IMR-90 (cell line): ENCODE results near the gene BCL2L12. TPM values are rescaled to one million over a fixed set of nuclear protein-coding genes. Genes with fewer than 3 reads are reported as not detected.

Experiments
- ATAC-seq: fragments of 200-7000 bp; cut with Tn5 transposase; 2 replicates; pipeline ENCODE4 v1.9.1; 2020; ENCODE audit warnings: low read depth, mild to moderate bottlenecking, moderate library complexity
- BruUV-seq: library from RNA; stranded (reverse); fragments of 400-500 nt; replicated peaks from 2 replicates; lab custom pipeline; 2021; lab: Mats Ljungman, UMichigan
- CTCF ChIA-PET: fragments of 300-600 bp; formaldehyde crosslinking; extraction: SDS; loops from one replicate; lab custom pipeline; 2021; ENCODE audit warnings: antibody characterized with exemption; lab: Yijun Ruan, JAX
- POLR2A ChIA-PET: fragments of 300-600 bp; sonication (Branson Sonifier 250); formaldehyde crosslinking; loops from one replicate; lab custom pipeline; 2022; ENCODE audit warnings: antibody characterized with exemption; ENCODE audit not compliant: unreplicated experiment; lab: Charles Lee
- DNase-seq: peaks from one replicate; pipeline ENCODE4 v3.0.0; 2013
- H2AFZ ChIP-seq: replicated peaks from 2 replicates; pipeline ENCODE3; 2013; ENCODE audit warnings: low read length, mild to moderate bottlenecking; ENCODE audit not compliant: poor library complexity
- H2AK5ac ChIP-seq: 2 replicates; pipeline ENCODE4 v1.6.1; 2013; ENCODE audit warnings: low read depth, low read length, inconsistent platforms
- H2AK9ac ChIP-seq: replicated peaks from 2 replicates; pipeline ENCODE3; 2013; ENCODE audit warnings: mild to moderate bottlenecking, low read depth, low read length, moderate library complexity; ENCODE audit not compliant: poor library complexity
- H2BK120ac ChIP-seq: 2 replicates; pipeline ENCODE4 v1.6.1; 2013; ENCODE audit warnings: low read depth, low read length, inconsistent platforms
- H2BK15ac ChIP-seq: 3 replicates; pipeline ENCODE4 v1.6.1; 2013; ENCODE audit warnings: low read depth, low read length, inconsistent platforms
- H2BK20ac ChIP-seq: 2 replicates; pipeline ENCODE4 v1.6.1; 2013; ENCODE audit warnings: low read depth, mild to moderate bottlenecking, inconsistent platforms, low read length, moderate library complexity
- H2BK5ac ChIP-seq: 2 replicates; pipeline ENCODE4 v1.6.1; 2013; ENCODE audit warnings: mild to moderate bottlenecking, low read depth, low read length, inconsistent platforms; ENCODE audit not compliant: poor library complexity, severe bottlenecking
- H3K14ac ChIP-seq: replicated peaks from 2 replicates; pipeline ENCODE4 v1.6.1; 2013; ENCODE audit warnings: low read depth, low read length, inconsistent platforms
- H3K18ac ChIP-seq: 2 replicates; pipeline ENCODE4 v1.6.1; 2013; ENCODE audit warnings: low read depth, low read length, control low read depth
- H3K23ac ChIP-seq: 2 replicates; pipeline ENCODE4 v1.6.1; 2013; ENCODE audit warnings: low read depth, low read length, inconsistent platforms
- H3K27ac ChIP-seq: 2 replicates; pipeline ENCODE4 v1.5.1; 2013; ENCODE audit warnings: mild to moderate bottlenecking, control low read depth, low read length; ENCODE audit not compliant: insufficient read depth
- H3K27me3 ChIP-seq: 2 replicates; pipeline ENCODE4 v1.6.1; 2013; ENCODE audit warnings: low read length; ENCODE audit not compliant: control insufficient read depth, insufficient read depth
- H3K36me3 ChIP-seq: 2 replicates; pipeline ENCODE4 v1.6.1; 2013; ENCODE audit warnings: low read length, mixed read lengths; ENCODE audit not compliant: control insufficient read depth, insufficient read depth
- H3K4ac ChIP-seq: 2 replicates; pipeline ENCODE4 v1.6.1; 2013; ENCODE audit warnings: low read depth, low read length, inconsistent platforms
- H3K4me1 ChIP-seq: 2 replicates; pipeline ENCODE4 v1.6.1; 2013; ENCODE audit warnings: low read length, mixed read lengths; ENCODE audit not compliant: control insufficient read depth, insufficient read depth
- H3K4me2 ChIP-seq: 2 replicates; pipeline ENCODE4 v1.6.1; 2013; ENCODE audit warnings: low read depth, mild to moderate bottlenecking, control low read depth, low read length, moderate library complexity
- H3K4me3 ChIP-seq: 2 replicates; pipeline ENCODE4 v1.5.1; 2013; ENCODE audit warnings: low read depth, mild to moderate bottlenecking, control low read depth, low read length, moderate library complexity; ENCODE audit not compliant: insufficient read depth
- H3K56ac ChIP-seq: 2 replicates; pipeline ENCODE4 v1.6.1; 2013; ENCODE audit warnings: low read length, inconsistent platforms; ENCODE audit not compliant: insufficient read depth; ENCODE audit errors: extremely low read depth
- H3K79me1 ChIP-seq, 2 experiments: 2 replicates each; pipeline ENCODE4 v1.6.1; 2013; ENCODE audit warnings: low read length in 2 of 2, inconsistent platforms in 1 of 2, low read depth in 1 of 2
- H3K9ac ChIP-seq: 2 replicates; pipeline ENCODE4 v1.6.1; 2013; ENCODE audit warnings: low read depth, low read length, control low read depth
- H3K9me1 ChIP-seq: 2 replicates; pipeline ENCODE4 v1.6.1; 2013; ENCODE audit warnings: low read length, inconsistent platforms; ENCODE audit not compliant: insufficient read depth
- H3K9me3 ChIP-seq: 2 replicates; pipeline ENCODE4 v1.6.1; 2013; ENCODE audit warnings: low read length; ENCODE audit not compliant: control insufficient read depth, insufficient read depth
- H4K20me1 ChIP-seq: 2 replicates; pipeline ENCODE4 v1.6.1; 2013; ENCODE audit warnings: low read length, inconsistent platforms; ENCODE audit not compliant: insufficient read depth
- H4K5ac ChIP-seq: 2 replicates; pipeline ENCODE4 v1.6.1; 2013; ENCODE audit warnings: mild to moderate bottlenecking, low read depth, low read length, control low read depth
- H4K8ac ChIP-seq, 2 experiments: 2 replicates each; pipeline ENCODE4 v1.6.1; 2013; ENCODE audit warnings: low read depth in 2 of 2, low read length in 2 of 2, control low read depth in 1 of 2, inconsistent platforms in 1 of 2
- H4K91ac ChIP-seq: 2 replicates; pipeline ENCODE4 v1.6.1; 2013; ENCODE audit warnings: low read depth, low read length, inconsistent platforms; ENCODE audit not compliant: insufficient read depth
- BHLHE40 ChIP-seq: fragments of 150-350 bp; IDR thresholded peaks from 2 replicates; pipeline ENCODE4 v1.6.1; 2016; ENCODE audit warnings: mild to moderate bottlenecking, low read depth, low read length
- CEBPB ChIP-seq: IDR thresholded peaks from 2 replicates; pipeline ENCODE4 v1.6.1; 2012; ENCODE audit warnings: low read depth, low read length, improper control_type of control experiment
- CTCF ChIP-seq: conservative IDR thresholded peaks from 2 replicates; pipeline ENCODE4 v1.5.1; 2012; ENCODE audit warnings: mild to moderate bottlenecking, low read depth, low read length, improper control_type of control experiment
- ELK1 ChIP-seq: fragments of 150-350 bp; IDR thresholded peaks from 2 replicates; pipeline ENCODE4 v1.6.1; 2016; ENCODE audit warnings: low read depth, mild to moderate bottlenecking, low read length, moderate library complexity, borderline replicate concordance
- FOS ChIP-seq: fragments of 150-350 bp; IDR thresholded peaks from 2 replicates; pipeline ENCODE4 v1.6.1; 2016; ENCODE audit warnings: low read depth, low read length
- MAFK ChIP-seq: IDR thresholded peaks from 2 replicates; pipeline ENCODE4 v1.6.1; 2012; ENCODE audit warnings: low read depth, low read length, improper control_type of control experiment
- MAZ ChIP-seq: IDR thresholded peaks from 2 replicates; pipeline ENCODE4 v1.6.1; 2012; ENCODE audit warnings: low read depth, mild to moderate bottlenecking, low read length, improper control_type of control experiment, moderate library complexity, borderline replicate concordance
- MXI1 ChIP-seq: IDR thresholded peaks from 2 replicates; pipeline ENCODE4 v1.6.1; 2012; ENCODE audit warnings: low read depth, mild to moderate bottlenecking, low read length, moderate library complexity, borderline replicate concordance
- NFE2L2 ChIP-seq: fragments of 150-350 bp; IDR thresholded peaks from 2 replicates; pipeline ENCODE4 v1.6.1; 2016; ENCODE audit warnings: low read depth, mild to moderate bottlenecking, low read length
- POLR2A ChIP-seq: IDR thresholded peaks from 2 replicates; pipeline ENCODE4 v1.6.1; 2012; ENCODE audit warnings: mild to moderate bottlenecking, low read depth, low read length
- RAD21 ChIP-seq: IDR thresholded peaks from 2 replicates; pipeline ENCODE4 v1.6.1; 2012; ENCODE audit warnings: low read length, improper control_type of control experiment
- RCOR1 ChIP-seq: IDR thresholded peaks from 2 replicates; pipeline ENCODE4 v1.6.1; 2012; ENCODE audit warnings: mild to moderate bottlenecking, low read length, improper control_type of control experiment; ENCODE audit not compliant: insufficient replicate concordance
- RFX5 ChIP-seq: IDR thresholded peaks from 2 replicates; pipeline ENCODE4 v1.8.0; 2012; ENCODE audit warnings: low read depth, mild to moderate bottlenecking, low read length, moderate library complexity
- SMC3 ChIP-seq: fragments of 150-350 bp; IDR thresholded peaks from 2 replicates; pipeline ENCODE4 v1.6.1; 2016; ENCODE audit warnings: low read depth, mild to moderate bottlenecking, antibody characterized with exemption, low read length, moderate library complexity
- USF2 ChIP-seq: fragments of 150-350 bp; IDR thresholded peaks from 2 replicates; pipeline ENCODE4 v1.6.1; 2017; ENCODE audit warnings: mild to moderate bottlenecking, antibody characterized with exemption, low read length, low read depth
- WGBS, 2 experiments: methylation state at CpG; one replicate each; pipeline versions ENCODE4 v1.1.5 to v1.1.7; 2013; ENCODE audit warnings: missing lambda C conversion rate in 2 of 2; ENCODE audit not compliant: insufficient read length in 1 of 2; ENCODE audit errors: extremely low coverage in 2 of 2; 5-methylcytosine and 5-hydroxymethylcytosine counted together
- dilution Hi-C: fragments of 300-500 bp; cut with HindIII; formaldehyde crosslinking; loops from one replicate; pipeline ENCODE4 v1.14.3; 2018; ENCODE audit warnings: low sequenced_read_pairs; ENCODE audit not compliant: unreplicated experiment
- in situ Hi-C: fragments of 300-500 bp; cut with MboI; formaldehyde crosslinking; loops from 3 replicates; pipeline ENCODE4 v1.14.3; 2019; ENCODE audit warnings: low sequenced_read_pairs, inconsistent platforms, mixed read lengths
- intact Hi-C: fragments of 100-400 bp; cut with micrococcal nuclease; formaldehyde crosslinking; loops from 2 replicates; pipeline ENCODE4 v1.10.0; 2022
- polyA plus RNA-seq, 3 experiments: library from polyadenylated mRNA; depleted of rRNA; stranded (reverse); fragments of >200 nt; gene quantifications; 2 replicates each; pipeline ENCODE4 v1.2.3, GENCODE V29; 2012; ENCODE audit warnings: low replicate concordance in 1 of 3
- total RNA-seq: library from RNA; depleted of rRNA; stranded (reverse); fragments of >200 nt; gene quantifications from 2 replicates; pipeline ENCODE4 v1.2.3, GENCODE V29; 2012

The BCL2L12 gene
- total and polyA plus RNA-seq, 2 of the 4 experiments (the other 2 are of a cell fraction) = 3.9 to 32.6 TPM

GRCh38 chr19:49653466-49653806 is 12.3 kb upstream of the BCL2L12 start:
- Histone ChIP-seq H3K9ac (no peak overlapping the region), H3K14ac (no peak overlapping the region), H3K27me3 (no peaks in the 10 kb centered on the region), H3K4me3 (no peak overlapping the region), H4K20me1 (peaks cover 31% of the 10 kb centered on the region), H4K91ac (no peak overlapping the region), H2BK120ac (no peak overlapping the region), H4K8ac (no peak overlapping the region), H3K9me1 (no peaks in the 10 kb centered on the region), H2AFZ (no peak overlapping the region), H2BK15ac (no peak overlapping the region), H3K9me3 (no peaks in the 10 kb centered on the region), H3K27ac (no peak overlapping the region), H3K36me3 (peaks cover 74% of the 10 kb centered on the region), H3K56ac (no peak overlapping the region), H2AK5ac (no peak overlapping the region), H3K79me1 (peaks cover 18 to 47% of the 10 kb centered on the region in 2 experiments), H3K4ac (no peak overlapping the region), H3K4me2 (no peak overlapping the region), H2BK20ac (no peak overlapping the region), H3K4me1 (no peaks in the 10 kb centered on the region), H4K5ac (no peak overlapping the region), H2BK5ac (no peak overlapping the region), H2AK9ac (no peak overlapping the region), H3K23ac (no peak overlapping the region), H3K18ac (no peak overlapping the region)
- ATAC-seq = no peak
- TF ChIP-seq USF2 = no peak
- TF ChIP-seq CEBPB = no peak
- TF ChIP-seq RAD21 = no peak
- no peak for TF ChIP-seq POLR2A
- no peak for TF ChIP-seq BHLHE40
- TF ChIP-seq NFE2L2 = no peak
- no peak for TF ChIP-seq RFX5
- TF ChIP-seq MAFK = no peak
- TF ChIP-seq MXI1 = no peak
- no peak for TF ChIP-seq ELK1
- no peak for TF ChIP-seq CTCF
- no peak for TF ChIP-seq SMC3
- TF ChIP-seq FOS = no peak
- TF ChIP-seq RCOR1 = no peak
- no peak for TF ChIP-seq MAZ
- no peak for DNase-seq
- dilution Hi-C loops = no loop called here
- intact Hi-C loops = no loop called here
- ChIA-PET CTCF (no interaction called here), POLR2A (no interaction called here)
- 98% methylated on average over 6 of the region's 13 CpGs; no CpG with 5 or more reads in 1 of the 2 experiments for WGBS, 2 experiments
- no TSS peak for BruUV-seq
- in situ Hi-C loops = no loop called here
